ENCODE measurements around the gene ANGEL1.

ANGEL1 gene

DNA sequence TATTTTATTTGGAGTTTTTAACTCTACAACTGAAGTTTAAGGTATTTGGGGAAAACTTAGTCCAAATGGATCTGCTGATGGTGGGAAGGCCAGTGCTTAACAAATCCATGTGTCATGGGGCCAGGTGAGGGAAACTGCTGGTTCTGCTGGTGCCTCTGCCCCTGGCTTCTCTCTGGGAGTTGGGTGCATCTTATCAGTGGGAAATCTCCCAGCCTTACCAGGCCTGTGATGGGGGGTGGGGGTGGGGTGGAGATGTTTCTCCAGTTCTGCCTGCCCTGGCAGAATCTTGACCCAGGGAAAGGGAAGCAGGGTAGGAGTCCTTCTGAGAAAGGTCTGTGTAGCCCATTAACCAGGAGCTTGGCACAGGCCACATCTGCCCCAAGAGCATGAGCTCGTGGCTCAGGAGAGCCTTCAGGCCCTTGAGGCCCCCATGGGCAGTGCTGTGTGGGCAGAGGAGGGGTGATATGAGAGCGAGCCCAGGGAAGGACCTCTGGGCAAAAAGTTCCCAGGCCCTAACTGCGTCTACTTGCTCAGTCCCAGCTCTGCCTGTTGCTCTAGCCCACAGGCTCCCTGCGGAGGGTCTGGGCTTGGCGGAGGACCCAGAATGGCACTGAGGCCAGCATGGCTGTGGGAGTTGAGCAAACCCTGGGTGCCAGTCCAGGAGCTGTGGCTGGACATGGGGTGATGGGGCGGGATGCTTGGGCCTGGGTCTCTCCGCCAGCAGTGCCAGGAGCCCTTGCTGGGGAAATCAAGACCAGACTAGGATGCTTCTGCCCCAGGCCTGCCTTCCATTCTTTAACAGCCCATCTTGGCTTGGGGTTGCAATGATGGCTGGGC is 33.2 kb downstream of the ANGEL1 start:
- DNase-seq, result no peak

DNA sequence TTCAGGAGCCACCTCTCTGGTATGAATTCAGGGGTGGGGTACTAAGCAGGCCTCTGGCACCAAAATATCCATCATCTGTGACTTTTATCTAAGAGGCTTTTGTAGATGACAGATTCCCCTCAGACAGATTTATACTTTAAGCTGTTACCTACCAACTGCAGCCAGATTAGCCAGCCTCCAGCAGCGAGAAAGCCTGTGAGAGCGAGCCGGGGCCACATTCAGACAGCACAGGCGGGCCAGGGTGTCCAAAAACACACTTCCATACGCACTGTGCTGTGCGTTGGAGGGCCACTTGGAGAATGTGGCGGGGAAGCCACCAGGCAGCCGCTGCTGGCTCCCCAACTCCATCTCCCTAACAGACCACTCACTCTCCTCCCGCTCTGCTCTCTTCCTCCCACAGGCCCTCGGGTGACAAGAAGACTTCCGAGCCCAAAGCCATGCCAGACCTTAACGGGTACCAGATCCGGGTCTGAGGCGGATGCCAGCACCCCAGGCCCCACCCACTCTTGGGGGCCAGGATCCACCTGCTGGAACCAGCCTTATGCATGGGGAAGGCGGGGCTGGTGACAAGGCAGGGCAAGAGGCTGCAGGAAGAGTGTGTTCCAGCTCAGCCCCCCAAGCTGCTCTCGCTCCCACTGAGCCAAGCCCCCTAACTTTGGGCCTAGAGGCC is 34.0 kb downstream of the ANGEL1 start:
- DNase-seq, result no peak

DNA sequence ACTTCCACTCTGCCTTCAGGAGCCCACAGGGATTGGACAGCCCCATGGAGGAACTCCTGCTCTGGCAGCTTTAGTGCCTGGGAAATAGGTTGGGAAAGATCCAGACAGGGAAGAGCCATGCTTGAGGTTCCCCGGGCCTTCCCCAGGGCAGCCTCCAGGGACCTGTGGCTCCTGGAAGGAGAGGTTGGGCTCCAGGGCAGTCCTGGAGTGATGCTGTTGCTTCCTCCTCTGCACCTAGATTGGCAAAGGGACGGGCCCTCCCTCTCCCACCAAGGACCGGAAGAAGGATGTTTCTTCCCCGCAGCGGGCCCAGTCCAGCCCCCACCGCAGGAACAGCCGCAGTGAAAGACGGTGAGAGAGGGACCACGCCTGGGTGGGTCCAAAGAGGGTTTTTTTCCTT is 35.0 kb downstream of the ANGEL1 start:
- no peak for DNase-seq

- no peak for DNase-seq
Observed at GRCh38 chr14:76776428-76777251, 36.0 kb downstream of the ANGEL1 start.

GRCh38 chr14:76775695-76776427 is 36.8 kb downstream of the ANGEL1 start:
- no peak for DNase-seq

DNA sequence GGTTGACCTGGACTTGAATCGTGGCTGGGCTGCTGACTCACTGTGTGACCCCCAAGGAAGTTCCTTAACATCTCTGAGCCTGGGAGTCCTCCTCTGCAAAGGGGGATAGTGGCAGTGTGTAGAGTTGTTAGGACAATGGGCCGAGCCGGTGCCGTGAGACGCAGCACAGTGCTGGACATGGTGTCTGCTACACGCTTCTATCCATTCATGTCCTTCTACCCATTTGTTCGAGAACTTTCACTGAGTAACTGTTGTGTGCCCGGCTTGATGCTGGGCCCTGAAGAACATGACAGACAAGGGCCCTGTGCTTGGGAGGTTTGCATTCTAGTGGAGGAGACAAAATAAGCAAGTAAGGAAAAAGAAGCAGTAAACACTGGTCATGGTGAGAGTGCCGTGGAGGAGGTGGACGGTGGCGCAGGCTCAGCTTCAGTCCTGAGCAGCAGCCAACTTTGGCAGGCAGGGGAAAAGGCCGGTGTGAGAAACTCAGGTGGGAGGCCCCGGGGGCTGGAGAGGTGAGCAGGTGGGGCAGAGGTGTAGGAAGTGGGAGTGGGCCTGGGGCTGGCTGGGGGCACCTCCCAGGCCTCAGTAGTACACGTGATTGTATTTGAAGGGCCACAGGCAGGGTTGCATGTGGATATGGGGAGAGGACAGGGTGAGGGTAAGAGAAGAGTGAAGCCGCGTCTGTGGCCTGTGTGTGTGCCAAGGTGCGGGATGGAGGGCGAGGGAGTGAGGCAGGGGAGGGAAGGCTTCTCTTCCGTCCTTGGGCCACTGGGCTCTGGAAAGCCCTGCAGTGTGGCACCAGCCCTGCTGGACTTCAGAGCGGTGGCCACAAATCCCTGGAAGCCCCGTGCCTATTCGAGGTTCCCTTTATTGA is 37.6 kb downstream of the ANGEL1 start:
- DNase-seq, result no peak

GRCh38 chr14:76773956-76774820 is 38.5 kb downstream of the ANGEL1 start:
- no peak for DNase-seq

DNA sequence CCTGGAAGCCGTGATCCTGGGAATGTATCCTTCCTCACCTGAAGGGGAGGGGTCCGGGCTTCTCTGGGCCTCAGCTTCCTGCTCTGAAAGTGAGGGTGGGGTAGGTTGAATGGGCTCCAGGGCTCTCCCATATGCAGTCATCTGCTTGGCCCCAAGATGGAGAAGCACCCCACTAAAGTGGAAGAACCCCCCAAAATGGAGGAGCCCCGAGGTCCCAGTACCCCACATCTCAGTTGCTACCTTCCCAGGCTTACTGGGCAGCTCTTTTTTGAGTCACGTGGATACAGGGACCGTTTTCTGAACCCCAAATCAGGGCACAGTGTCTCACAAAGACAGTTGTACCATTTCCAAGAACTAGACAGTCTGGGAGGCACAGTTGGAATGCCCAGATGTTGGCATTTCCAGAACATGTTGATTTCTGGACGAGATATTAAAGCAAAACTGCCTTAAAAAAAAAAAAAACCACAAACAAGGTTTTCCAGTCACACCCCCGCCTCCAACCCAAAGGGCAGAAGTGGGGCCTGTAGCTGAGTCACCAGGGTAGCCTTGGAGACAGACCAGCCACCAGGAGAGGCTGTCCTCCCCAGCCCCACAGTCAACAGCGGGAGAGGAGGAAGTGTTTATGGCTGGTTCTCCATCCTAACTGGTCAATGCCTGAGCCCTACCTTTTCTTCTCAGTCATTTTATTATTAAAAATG is 39.3 kb downstream of the ANGEL1 start:
- peak in 6 of 56 donors; percentile 14 to 46 (median 33) for DNase-seq

- DNase-seq, result peak in 9 of 56 donors; percentile 30 to 51 (median 46)
Observed at GRCh38 chr14:76772300-76773187, 40.1 kb downstream of the ANGEL1 start.

DNA sequence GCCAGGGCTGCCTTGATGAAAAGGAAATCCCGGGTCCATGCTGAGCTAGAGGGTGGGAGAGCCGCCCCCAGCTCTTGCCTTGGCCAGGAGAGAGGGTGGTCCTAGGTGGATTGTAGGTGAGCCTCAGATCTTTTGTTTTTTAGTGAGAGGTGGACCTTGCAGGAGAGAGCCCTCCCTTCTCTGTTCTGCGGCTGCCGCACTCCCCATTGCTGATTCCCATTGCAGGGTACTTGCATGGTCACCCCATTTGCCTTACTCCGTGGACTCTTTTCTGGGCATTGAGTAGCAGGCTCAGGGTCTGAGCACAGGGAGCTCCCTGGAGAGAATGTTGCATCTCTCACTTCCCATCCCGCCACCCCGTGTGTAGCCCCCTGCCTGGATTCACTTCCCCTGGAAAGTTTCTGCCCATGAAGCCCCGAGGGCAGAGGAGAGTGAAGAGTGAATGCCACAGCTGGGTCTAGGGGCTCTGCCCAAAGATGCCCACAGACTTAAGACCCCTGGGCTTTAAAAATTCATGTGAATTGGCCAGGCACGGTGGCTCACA is 41.2 kb downstream of the ANGEL1 start:
- no peak for DNase-seq

DNA sequence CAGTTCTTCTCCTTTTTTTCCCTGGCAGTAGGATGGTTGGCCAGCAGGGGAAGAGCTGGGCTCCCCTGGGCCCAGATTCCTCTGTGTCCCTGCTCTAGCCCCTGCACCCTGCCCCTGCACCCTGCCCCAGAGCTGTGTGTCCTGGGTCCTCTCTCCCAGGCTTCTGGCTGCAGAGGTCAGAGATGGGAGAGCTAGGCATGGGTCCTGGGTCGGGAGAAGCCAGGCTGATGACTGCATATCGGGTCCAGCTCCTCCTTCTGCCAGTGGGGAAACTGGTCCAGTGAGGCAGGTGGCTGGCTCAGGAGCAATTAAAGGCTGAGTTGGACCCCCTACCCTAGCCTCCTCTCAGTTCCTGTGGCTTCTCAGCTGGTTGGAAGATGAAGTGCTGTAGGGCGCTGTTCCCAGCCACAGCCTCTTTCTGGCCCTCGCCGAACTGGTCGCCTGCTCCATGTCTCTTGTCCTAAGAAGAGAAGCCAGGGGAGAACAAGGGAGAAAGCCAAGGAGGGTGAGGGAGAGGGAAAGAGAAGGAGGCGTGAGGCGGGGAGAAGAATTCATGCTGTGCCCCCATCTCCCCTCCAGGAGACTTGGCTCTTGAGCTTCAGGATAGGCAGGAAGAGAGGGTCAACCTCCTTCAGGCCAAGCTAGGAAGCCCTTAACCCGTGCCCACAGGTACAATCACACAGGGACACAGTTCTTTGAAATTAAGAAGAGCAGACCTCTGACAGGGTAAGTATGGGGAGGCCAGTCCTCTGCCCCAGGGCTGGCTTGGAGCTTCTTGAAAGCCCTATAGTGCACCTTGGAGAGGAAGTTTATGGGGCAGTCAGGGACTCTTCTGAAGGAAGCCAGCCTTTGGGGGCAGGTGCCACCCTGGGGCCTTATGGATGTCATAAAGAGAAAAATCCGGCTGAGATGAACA is 41.9 kb downstream of the ANGEL1 start:
- no peak for DNase-seq

DNA sequence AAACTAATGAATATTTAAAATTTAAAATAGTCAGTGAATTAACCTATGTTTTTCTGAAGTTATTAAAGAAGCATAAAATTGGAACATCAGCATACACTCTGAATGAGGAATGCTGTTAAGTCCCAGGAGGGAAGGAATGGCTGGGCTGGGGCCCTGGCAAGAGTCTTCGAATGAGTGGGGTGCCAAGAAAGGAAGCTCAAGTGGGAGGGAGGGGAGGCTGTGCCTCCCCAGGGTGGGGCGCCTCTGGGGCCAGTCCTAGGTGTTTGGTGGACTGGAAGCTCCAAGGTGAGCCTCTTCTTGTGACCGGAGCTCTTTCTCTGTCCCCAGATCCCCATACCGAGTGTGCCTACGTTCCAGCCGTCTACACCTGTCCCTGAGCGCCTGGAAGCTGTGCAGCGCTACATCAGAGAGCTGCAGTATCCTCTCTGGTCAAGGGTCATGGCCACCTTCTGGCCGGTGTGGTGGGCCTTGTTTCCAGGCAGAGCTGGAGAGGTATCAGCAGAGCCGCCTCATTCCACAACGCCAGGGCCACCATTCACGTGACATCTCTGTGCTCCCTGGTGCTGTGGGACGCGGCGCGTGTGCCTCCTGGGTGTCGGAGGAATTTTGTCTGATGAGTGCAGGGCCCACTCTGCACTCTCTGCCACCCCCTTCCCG is 42.9 kb downstream of the ANGEL1 start:
- DNase-seq, result no peak

DNA sequence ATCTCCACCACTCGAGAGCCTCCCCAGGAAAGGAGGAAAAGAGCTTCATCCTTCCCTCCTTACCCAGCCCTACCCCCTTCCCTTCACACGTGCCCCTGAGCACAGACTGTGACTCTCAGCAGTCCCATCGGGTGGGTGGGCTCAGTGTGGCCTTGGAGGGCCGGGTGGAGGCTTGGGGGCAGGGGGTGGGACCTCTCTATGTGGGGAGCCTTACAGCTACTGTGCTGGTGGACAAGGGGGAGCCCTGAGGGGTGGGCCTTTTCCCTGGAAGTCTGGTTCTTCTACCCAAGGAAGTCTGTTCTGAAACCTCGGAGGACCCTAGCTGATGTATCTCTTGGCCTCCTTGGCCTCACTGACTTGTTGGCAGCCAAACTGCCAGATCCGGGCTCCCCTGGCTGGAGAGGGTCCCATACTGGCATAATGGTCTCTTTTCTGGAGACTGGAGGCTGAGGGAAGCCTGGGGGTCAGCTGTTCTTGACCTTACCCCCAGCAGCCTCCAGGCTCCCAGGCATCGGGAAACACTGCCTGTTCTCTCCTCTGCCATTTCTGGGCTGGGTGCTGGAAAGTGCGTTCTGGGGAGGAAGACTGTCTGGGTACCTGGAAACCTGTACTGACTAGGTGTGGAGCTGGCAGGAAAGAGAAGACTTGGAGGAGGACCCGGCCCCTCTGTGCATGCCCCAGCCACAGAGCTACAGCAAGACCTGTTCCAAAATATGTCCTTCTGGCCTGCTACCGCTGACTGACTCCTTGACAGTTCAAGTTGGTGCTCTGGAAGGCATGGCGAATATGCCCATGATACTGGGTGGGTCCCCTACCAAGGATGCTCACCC is 43.8 kb downstream of the ANGEL1 start:
- DNase-seq, result no peak
